Karpas-422 (cell line): ENCODE results near the gene CP. TPM values are rescaled to one million over a fixed set of nuclear protein-coding genes. Genes with fewer than 3 reads are reported as not detected.

ENCODE experiments used
- DNase-seq: peaks from one replicate; pipeline ENCODE4 v3.0.0-alpha.2; 2015
- H2AFZ ChIP-seq: fragments of 200-600 bp; sonication (generic); 2 replicates; pipeline ENCODE4 v1.6.1; 2014; ENCODE audit warnings: antibody characterized with exemption, low read length, mixed read lengths
- H3K27ac ChIP-seq: fragments of 200-600 bp; sonication (generic); 2 replicates; pipeline ENCODE4 v1.5.1; 2014; ENCODE audit warnings: mild to moderate bottlenecking, low read length, moderate library complexity
- H3K27me3 ChIP-seq: fragments of 200-600 bp; sonication (generic); 2 replicates; pipeline ENCODE4 v1.6.1; 2014; ENCODE audit warnings: low read length, mixed read lengths
- H3K36me3 ChIP-seq: fragments of 200-600 bp; sonication (generic); 2 replicates; pipeline ENCODE4 v1.6.1; 2014; ENCODE audit warnings: low read length, mixed read lengths; ENCODE audit not compliant: insufficient read depth
- H3K4me1 ChIP-seq: fragments of 200-600 bp; sonication (generic); 2 replicates; pipeline ENCODE4 v1.6.1; 2014; ENCODE audit warnings: mild to moderate bottlenecking, low read length, mixed read lengths
- H3K4me2 ChIP-seq: fragments of 200-600 bp; sonication (generic); 2 replicates; pipeline ENCODE4 v1.6.1; 2014; ENCODE audit warnings: low read length, low read depth, mild to moderate bottlenecking; ENCODE audit not compliant: poor library complexity, severe bottlenecking
- H3K4me3 ChIP-seq: fragments of 200-600 bp; sonication (generic); 2 replicates; pipeline ENCODE4 v1.5.1; 2014; ENCODE audit warnings: mild to moderate bottlenecking, antibody characterized with exemption, low read length, mixed read lengths
- H3K79me2 ChIP-seq: fragments of 200-600 bp; sonication (generic); 2 replicates; pipeline ENCODE4 v1.6.1; 2014; ENCODE audit warnings: mild to moderate bottlenecking, low read length, mixed read lengths
- H3K9ac ChIP-seq: fragments of 200-600 bp; sonication (generic); 2 replicates; pipeline ENCODE4 v1.6.0; 2014; ENCODE audit warnings: low read length
- H3K9me2 ChIP-seq: fragments of 200-600 bp; sonication (generic), shearing (Covaris generic); replicated peaks from 2 replicates; pipeline ENCODE4 v1.6.0; 2014; ENCODE audit warnings: mild to moderate bottlenecking, low read length, moderate library complexity; ENCODE audit not compliant: insufficient read depth
- H3K9me3 ChIP-seq: fragments of 300-700, 200-600 bp; sonication (generic); 2 replicates; pipeline ENCODE4 v1.6.1; 2014; ENCODE audit warnings: low read length, mixed read lengths
- H4K20me1 ChIP-seq: fragments of 200-600 bp; sonication (generic); 2 replicates; pipeline ENCODE4 v1.6.1; 2014; ENCODE audit warnings: mild to moderate bottlenecking, antibody characterized with exemption, low read length, low read depth; ENCODE audit not compliant: insufficient read depth
- total RNA-seq: library from RNA; depleted of rRNA; stranded (reverse); fragments of >200 nt; shearing (Covaris generic); gene quantifications from 2 replicates; pipeline ENCODE4 v1.2.3, GENCODE V29; 2014; ENCODE audit warnings: low replicate concordance

CP gene
- total RNA-seq, 1 experiment from 2014 or later = not detected

DNA sequence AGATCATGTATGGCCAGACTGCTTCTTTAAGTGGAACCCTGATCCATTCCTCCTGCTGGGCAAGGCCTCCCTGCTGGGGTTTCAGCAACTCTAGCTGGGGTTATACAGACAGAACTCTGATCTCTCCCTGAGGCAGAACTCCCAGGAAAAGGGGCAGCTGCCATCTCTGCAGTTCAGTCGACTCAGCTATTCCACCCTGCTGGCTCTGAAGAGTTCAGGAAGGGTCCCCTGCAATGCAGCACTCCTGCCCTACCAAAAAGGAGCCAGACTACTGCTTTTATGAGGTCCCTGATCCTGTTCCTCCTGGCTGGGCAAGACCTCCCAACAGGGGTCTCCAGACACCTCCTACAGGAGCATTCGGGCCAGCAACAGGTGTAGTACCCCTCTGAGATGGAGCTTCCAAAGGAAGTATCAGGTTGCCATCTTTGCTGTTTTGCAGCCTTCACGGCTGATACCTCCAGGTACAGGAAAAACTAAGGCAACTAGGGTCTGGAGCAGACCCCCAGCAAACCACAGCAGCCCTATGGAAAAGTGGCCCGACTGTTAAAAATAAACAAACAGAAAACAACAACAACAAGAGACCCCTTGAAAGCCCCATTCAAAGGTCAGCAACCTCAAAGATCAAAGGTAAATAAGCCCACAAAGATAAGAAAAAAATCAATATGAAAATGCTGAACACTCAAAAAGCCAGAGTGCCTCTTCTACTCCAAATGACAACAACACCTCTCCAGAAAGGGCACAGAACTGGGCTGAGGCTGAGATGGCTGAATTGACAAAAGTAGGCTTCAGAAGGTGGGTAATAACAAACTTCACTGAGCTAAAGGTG is 14.2 kb upstream of the CP start:
- H3K9ac ChIP-seq = no peak overlapping the region
- DNase-seq = no peak
- H3K79me2 ChIP-seq = no peaks in the 10 kb centered on the region
- peaks cover 7% of the 10 kb centered on the region for H3K4me1 ChIP-seq
- H4K20me1 ChIP-seq = no peaks in the 10 kb centered on the region
- no peak overlapping the region for H3K4me3 ChIP-seq
- no peaks in the 10 kb centered on the region for H3K27me3 ChIP-seq
- H3K9me3 ChIP-seq = no peaks in the 10 kb centered on the region
- no peaks in the 10 kb centered on the region for H3K9me2 ChIP-seq
- H3K36me3 ChIP-seq = no peaks in the 10 kb centered on the region
- no peak overlapping the region for H3K4me2 ChIP-seq
- no peak overlapping the region for H2AFZ ChIP-seq
- H3K27ac ChIP-seq = no peak overlapping the region

DNA sequence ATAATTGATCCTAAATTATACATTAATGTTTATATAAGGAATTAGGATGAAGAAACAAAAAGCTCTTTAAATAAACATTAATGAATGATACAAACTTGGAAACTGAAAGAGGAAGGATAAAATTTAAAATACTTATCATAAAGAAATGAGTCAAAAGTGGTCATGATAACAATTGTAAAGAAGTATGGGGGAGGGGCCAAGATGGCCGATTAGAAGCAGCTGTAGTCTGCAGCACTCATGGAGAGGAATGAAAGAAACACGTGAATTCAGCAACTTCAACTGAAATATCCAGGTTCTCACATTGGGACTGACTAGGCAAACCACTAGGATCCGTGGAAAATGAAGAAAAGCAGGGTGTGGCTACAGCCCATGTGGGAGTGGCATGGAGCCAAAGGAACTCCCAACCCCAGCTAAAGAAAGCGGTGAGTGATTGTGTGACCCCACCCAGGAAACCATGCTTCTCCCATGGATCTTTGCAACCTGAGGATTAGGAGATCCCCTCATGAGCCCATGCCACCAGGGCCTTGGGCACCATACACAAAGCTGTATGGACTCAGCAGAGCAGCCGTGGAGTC is 13.1 kb upstream of the CP start:
- H3K4me1 ChIP-seq = peaks cover 7% of the 10 kb centered on the region
- no peaks in the 10 kb centered on the region for H3K79me2 ChIP-seq
- H3K36me3 ChIP-seq = no peaks in the 10 kb centered on the region
- no peak overlapping the region for H3K27ac ChIP-seq
- H4K20me1 ChIP-seq = no peaks in the 10 kb centered on the region
- no peaks in the 10 kb centered on the region for H3K9me2 ChIP-seq
- no peak overlapping the region for H3K4me2 ChIP-seq
- no peak overlapping the region for H3K4me3 ChIP-seq
- no peak for DNase-seq
- no peak overlapping the region for H2AFZ ChIP-seq
- no peaks in the 10 kb centered on the region for H3K9me3 ChIP-seq
- H3K27me3 ChIP-seq = no peaks in the 10 kb centered on the region
- no peak overlapping the region for H3K9ac ChIP-seq

DNA sequence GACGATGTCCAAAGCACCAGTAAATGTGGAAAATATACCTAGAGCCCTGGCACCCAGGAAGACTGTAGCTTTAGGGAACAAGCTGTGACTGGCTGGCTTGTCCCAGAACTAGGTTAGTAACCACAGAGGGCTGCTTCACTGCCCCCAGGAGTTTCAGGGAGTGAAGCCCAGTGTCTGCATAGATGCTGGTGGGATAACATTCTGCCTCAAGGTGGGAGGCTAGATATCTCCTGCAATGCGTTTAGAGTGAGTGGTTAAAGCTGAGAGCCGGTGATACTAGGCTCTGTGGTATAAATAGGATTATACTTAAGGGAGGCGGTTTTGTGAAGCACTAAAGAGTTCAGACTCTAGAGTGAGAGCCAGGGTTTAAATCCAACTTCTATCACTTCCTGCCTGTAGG is 11.7 kb upstream of the CP start:
- Histone ChIP-seq H3K4me1 (peaks cover 7% of the 10 kb centered on the region), H3K27me3 (no peaks in the 10 kb centered on the region), H3K9ac (no peak overlapping the region), H3K4me2 (no peak overlapping the region), H3K4me3 (no peak overlapping the region), H3K79me2 (no peaks in the 10 kb centered on the region), H3K27ac (no peak overlapping the region), H2AFZ (no peak overlapping the region), H4K20me1 (no peaks in the 10 kb centered on the region), H3K9me2 (no peaks in the 10 kb centered on the region), H3K36me3 (no peaks in the 10 kb centered on the region), H3K9me3 (no peaks in the 10 kb centered on the region)
- no peak for DNase-seq

DNA sequence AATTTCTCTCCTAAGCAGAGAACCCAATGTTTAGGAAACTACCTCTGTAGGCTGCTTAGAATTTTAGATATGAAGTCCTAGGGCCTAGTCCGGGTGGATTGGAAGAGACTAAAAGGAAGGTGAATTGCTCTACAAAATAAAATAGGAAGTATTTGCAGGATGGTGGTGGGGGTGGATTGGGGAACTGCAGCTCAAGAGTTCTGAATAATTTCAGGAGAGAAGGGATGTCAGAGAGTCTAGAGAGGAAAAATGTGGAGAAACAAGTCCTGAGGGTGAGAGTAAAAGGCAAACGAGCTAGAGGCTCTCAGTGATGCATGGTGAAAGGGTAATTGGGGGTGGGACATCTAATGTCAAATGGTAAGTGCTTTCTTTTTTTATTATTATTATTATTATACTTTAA is 10.2 kb upstream of the CP start:
- H3K9me3 ChIP-seq = no peaks in the 10 kb centered on the region

DNA sequence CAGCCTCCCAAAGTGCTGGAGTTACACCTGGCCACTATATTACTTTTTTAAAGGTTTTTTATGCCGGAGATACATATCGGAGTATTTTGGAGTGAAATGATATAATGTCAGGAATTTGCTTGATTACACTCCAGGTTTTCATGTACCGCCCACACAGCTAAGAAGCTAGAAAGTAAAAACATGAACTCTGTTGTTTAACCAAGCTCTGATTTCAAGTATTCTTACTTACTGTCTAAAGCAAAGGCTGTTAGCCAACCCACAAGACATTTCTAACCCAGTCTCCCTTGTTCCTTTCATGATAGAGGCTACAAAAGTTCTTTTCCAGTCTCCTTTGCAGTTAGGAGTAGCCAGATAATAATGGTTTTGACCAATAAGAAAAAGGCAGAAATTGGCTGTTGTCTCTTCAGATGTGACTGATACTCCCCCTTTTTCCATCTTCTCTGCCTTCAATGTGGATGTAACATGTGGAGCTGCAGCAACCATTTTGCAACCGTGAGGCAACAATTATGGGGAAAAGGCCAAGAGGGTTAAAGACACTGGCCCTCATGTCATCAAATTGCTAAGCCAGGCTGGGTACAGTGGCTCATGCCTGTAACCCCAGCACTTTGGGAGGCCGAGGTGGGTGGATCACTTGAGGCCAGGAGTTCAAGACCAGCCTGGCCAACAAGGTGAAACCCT is 6.1 kb upstream of the CP start:
- Histone ChIP-seq H3K79me2 (no peaks in the 10 kb centered on the region), H3K27ac (no peak overlapping the region), H3K4me1 (peaks cover 10% of the 10 kb centered on the region), H2AFZ (no peak overlapping the region), H3K9ac (no peak overlapping the region), H3K27me3 (no peaks in the 10 kb centered on the region), H3K9me2 (no peaks in the 10 kb centered on the region), H4K20me1 (no peaks in the 10 kb centered on the region), H3K36me3 (no peaks in the 10 kb centered on the region), H3K4me2 (no peak overlapping the region), H3K4me3 (no peak overlapping the region), H3K9me3 (no peaks in the 10 kb centered on the region)
- no peak for DNase-seq

More for the DNA sequence above, 10.2 kb upstream of the CP start:
- Histone ChIP-seq H3K4me3 (no peak overlapping the region), H3K9ac (no peak overlapping the region), H3K27ac (no peak overlapping the region), H3K9me2 (no peaks in the 10 kb centered on the region), H3K36me3 (no peaks in the 10 kb centered on the region), H3K4me1 (peaks cover 7% of the 10 kb centered on the region), H2AFZ (no peak overlapping the region), H3K79me2 (no peaks in the 10 kb centered on the region), H4K20me1 (no peaks in the 10 kb centered on the region), H3K27me3 (no peaks in the 10 kb centered on the region), H3K4me2 (no peak overlapping the region)
- DNase-seq = no peak

DNA sequence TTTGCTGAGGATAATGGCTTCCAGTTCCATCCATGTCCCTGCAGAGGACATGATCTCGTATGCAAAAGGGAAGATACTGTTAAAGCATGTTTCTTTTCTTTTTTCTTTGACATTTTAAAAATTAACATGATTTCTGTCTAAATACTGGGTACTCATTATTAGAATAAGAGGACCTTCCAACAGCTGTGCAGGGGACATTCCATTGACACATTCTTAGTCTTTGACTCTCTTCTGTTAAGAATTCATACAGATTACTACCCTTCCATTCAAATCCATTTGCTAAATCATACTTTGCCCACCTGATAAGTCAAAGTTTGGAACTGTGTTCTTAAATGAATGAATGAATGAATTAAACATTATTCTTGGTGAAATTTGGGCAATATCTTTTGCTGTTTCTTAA is 5.1 kb upstream of the CP start:
- no peak for DNase-seq
- Histone ChIP-seq H3K9me3 (no peaks in the 10 kb centered on the region), H3K4me1 (peaks cover 10% of the 10 kb centered on the region), H3K4me3 (no peak overlapping the region), H3K9me2 (no peaks in the 10 kb centered on the region), H2AFZ (no peak overlapping the region), H3K9ac (no peak overlapping the region), H4K20me1 (no peaks in the 10 kb centered on the region), H3K27ac (no peak overlapping the region), H3K79me2 (no peaks in the 10 kb centered on the region), H3K27me3 (no peaks in the 10 kb centered on the region), H3K4me2 (no peak overlapping the region), H3K36me3 (no peaks in the 10 kb centered on the region)

DNA sequence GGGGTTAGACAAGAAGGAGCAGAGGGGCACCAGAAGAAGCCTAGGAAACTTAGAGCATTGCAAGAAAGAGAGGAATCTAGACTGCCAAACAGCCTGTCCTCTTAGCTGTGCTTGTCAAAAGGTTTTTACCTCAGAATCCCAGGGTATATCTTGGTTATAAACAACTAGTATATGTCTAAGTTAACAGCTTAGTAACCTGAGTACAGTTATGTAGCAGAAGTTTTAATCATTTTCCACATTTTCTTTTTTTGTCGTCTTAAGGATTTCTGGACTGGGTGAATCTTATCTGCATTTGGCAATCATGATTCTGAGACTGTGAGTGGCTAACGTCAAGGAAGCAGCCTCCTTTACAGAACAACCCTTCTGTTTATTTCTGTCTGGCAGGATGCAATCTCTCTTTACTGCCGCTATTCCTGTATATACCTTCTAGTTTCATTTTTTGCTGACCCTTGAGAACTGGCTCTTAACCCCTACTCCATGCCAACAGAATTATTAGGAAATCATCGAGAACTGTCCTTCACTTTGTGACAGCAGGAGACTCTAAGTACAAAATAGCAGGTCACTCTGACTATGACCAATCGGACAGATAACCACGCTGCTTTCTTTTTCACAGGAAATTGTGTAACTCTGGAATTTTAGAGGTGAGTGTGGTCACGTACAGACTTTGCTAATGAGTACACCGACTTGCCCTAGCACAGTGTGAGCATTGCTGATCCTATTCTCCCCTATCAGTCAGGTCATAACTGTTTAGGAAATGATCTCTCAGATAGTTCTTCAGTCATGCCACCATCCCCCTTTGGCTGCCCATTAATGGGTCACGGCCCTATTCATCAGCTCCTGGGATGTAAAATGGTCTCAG is 3.3 kb upstream of the CP start:
- Histone ChIP-seq H3K79me2 (no peaks in the 10 kb centered on the region), H3K9me3 (no peaks in the 10 kb centered on the region), H4K20me1 (no peaks in the 10 kb centered on the region), H3K4me1 (peaks cover 10% of the 10 kb centered on the region), H3K9ac (peak overlapping the region; percentile 46), H3K27me3 (no peaks in the 10 kb centered on the region), H2AFZ (peak overlapping the region; percentile 94), H3K4me2 (peak overlapping the region; percentile 70), H3K9me2 (no peaks in the 10 kb centered on the region), H3K36me3 (no peaks in the 10 kb centered on the region), H3K27ac (no peak overlapping the region), H3K4me3 (peak overlapping the region; percentile 53; the same call in 1 of the 2 replicates)
- no peak for DNase-seq

DNA sequence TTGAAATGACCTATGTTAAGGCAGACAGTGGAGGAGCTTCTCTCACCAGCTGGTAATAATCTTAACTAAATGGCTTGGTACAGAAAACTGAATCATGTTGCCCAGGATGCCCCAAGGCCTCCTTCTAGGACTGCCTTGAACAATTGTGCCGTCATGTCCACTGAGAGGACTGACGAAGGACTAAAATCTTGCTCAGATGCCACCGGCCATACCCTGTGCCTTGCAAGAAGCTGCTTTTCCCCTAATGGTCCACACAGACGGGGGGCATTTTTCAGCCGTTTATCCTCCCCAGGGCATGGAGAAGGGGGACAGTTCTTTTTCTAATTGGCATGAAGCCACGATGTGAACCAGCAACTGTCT is 1.8 kb upstream of the CP start:
- Histone ChIP-seq H3K4me1 (peaks cover 10% of the 10 kb centered on the region), H2AFZ (no peak overlapping the region), H3K9me3 (no peaks in the 10 kb centered on the region), H3K4me2 (no peak overlapping the region), H4K20me1 (no peaks in the 10 kb centered on the region), H3K79me2 (no peaks in the 10 kb centered on the region), H3K36me3 (no peaks in the 10 kb centered on the region), H3K9me2 (no peaks in the 10 kb centered on the region), H3K27me3 (no peaks in the 10 kb centered on the region), H3K27ac (no peak overlapping the region), H3K4me3 (no peak overlapping the region), H3K9ac (no peak overlapping the region)
- no peak for DNase-seq
